Measurements from ENCODE around the gene CD109. TPM values are rescaled to one million over a fixed set of nuclear protein-coding genes. Genes with fewer than 3 reads are reported as not detected.
"Not testable (repeated sequence)": the region's sequence is repeated elsewhere in the genome, so short reads cannot be mapped to it uniquely, and the experiment has no call there.

The CD109 gene
- total RNA-seq, 1 experiment from 2014 or later, result 8.7 TPM

GRCh38 chr6:73679009-73679408 is 17.0 kb upstream of the CD109 start:
- POLR2A ChIA-PET (ENCODE audit: low non-redundant PET), result no interaction called here
- no peak for DNase-seq (ENCODE audit: low spot score)
- intact Hi-C loops (cut with micrococcal nuclease; ENCODE audit: unreplicated experiment), result loop anchor here (10.0 kb wide), 1 partner anchor 1536 kb away; no protein-coding TSS in a partner anchor
- Histone ChIP-seq H3K4me3 (ENCODE audit: low read depth, low read length, poor library complexity, severe bottlenecking) (no peak overlapping the region), H3K36me3 (ENCODE audit: insufficient read depth, low read length, poor library complexity, severe bottlenecking) (no peaks in the 10 kb centered on the region), H3K9me3 (ENCODE audit: low read depth, low read length, poor library complexity, severe bottlenecking) (no peaks in the 10 kb centered on the region), H3K4me1 (ENCODE audit: insufficient read depth, low read length, poor library complexity, severe bottlenecking) (no peaks in the 10 kb centered on the region), H3K27ac (ENCODE audit: low read depth, low read length, poor library complexity, severe bottlenecking) (no peak overlapping the region), H3K27me3 (replicated peaks; ENCODE audit: insufficient read depth, low read depth, low read length, poor library complexity) (no peaks in the 10 kb centered on the region)
- BruUV-seq (replicated peaks), result no TSS peak
- CTCF ChIA-PET, result no interaction called here
- TF ChIP-seq EZH2 (IDR thresholded peaks at IDR 0.05; ENCODE audit: borderline replicate concordance, low read depth, low read length, poor library complexity, severe bottlenecking), result no peak
- no peak for TF ChIP-seq CTCF (conservative IDR thresholded peaks at IDR 0.05; ENCODE audit: low read depth, low read length)

- H3K36me3 ChIP-seq (ENCODE audit: insufficient read depth, low read length, poor library complexity, severe bottlenecking); POLR2A ChIA-PET (ENCODE audit: low non-redundant PET); BruUV-seq (replicated peaks); H3K4me1 ChIP-seq (ENCODE audit: insufficient read depth, low read length, poor library complexity, severe bottlenecking); DNase-seq (ENCODE audit: low spot score); H3K27ac ChIP-seq (ENCODE audit: low read depth, low read length, poor library complexity, severe bottlenecking); H3K9me3 ChIP-seq (ENCODE audit: low read depth, low read length, poor library complexity, severe bottlenecking); H3K4me3 ChIP-seq (ENCODE audit: low read depth, low read length, poor library complexity, severe bottlenecking); H3K27me3 ChIP-seq (replicated peaks; ENCODE audit: insufficient read depth, low read depth, low read length, poor library complexity); CTCF ChIA-PET: not testable (repeated sequence)
- intact Hi-C loops (cut with micrococcal nuclease; ENCODE audit: unreplicated experiment), result loop anchor here (10.0 kb wide), 1 partner anchor 1535 kb away; no protein-coding TSS in a partner anchor
Measured at GRCh38 chr6:73679846-73680245, 16.2 kb upstream of the CD109 start.

GRCh38 chr6:73680289-73680918 is 15.6 kb upstream of the CD109 start:
- Histone ChIP-seq H3K27ac (ENCODE audit: low read depth, low read length, poor library complexity, severe bottlenecking) (no peak overlapping the region), H3K4me3 (ENCODE audit: low read depth, low read length, poor library complexity, severe bottlenecking) (no peak overlapping the region), H3K4me1 (ENCODE audit: insufficient read depth, low read length, poor library complexity, severe bottlenecking) (no peaks in the 10 kb centered on the region), H3K27me3 (replicated peaks; ENCODE audit: insufficient read depth, low read depth, low read length, poor library complexity) (no peaks in the 10 kb centered on the region), H3K36me3 (ENCODE audit: insufficient read depth, low read length, poor library complexity, severe bottlenecking) (no peaks in the 10 kb centered on the region), H3K9me3 (ENCODE audit: low read depth, low read length, poor library complexity, severe bottlenecking) (no peaks in the 10 kb centered on the region)
- ChIA-PET POLR2A (ENCODE audit: low non-redundant PET) (interaction anchor here (0.6 kb wide), 1 partner anchor 13 kb away, joined by 3 read pairs; no protein-coding TSS in a partner anchor), CTCF (interaction anchor here (0.6 kb wide), 1 partner anchor 11 kb away, joined by 3 read pairs; no protein-coding TSS in a partner anchor)
- intact Hi-C loops (cut with micrococcal nuclease; ENCODE audit: unreplicated experiment), result no loop called here
- TF ChIP-seq EZH2 (IDR thresholded peaks at IDR 0.05; ENCODE audit: borderline replicate concordance, low read depth, low read length, poor library complexity, severe bottlenecking) (no peak), CTCF (conservative IDR thresholded peaks at IDR 0.05; ENCODE audit: low read depth, low read length) (no peak)
- DNase-seq (ENCODE audit: low spot score), result no peak
- no TSS peak for BruUV-seq (replicated peaks)

GRCh38 chr6:73683574-73683973 is 12.4 kb upstream of the CD109 start:
- DNase-seq (ENCODE audit: low spot score); intact Hi-C loops (cut with micrococcal nuclease; ENCODE audit: unreplicated experiment); H3K9me3 ChIP-seq (ENCODE audit: low read depth, low read length, poor library complexity, severe bottlenecking); CTCF ChIA-PET; H3K27ac ChIP-seq (ENCODE audit: low read depth, low read length, poor library complexity, severe bottlenecking); H3K4me1 ChIP-seq (ENCODE audit: insufficient read depth, low read length, poor library complexity, severe bottlenecking); BruUV-seq (replicated peaks); H3K27me3 ChIP-seq (replicated peaks; ENCODE audit: insufficient read depth, low read depth, low read length, poor library complexity); H3K4me3 ChIP-seq (ENCODE audit: low read depth, low read length, poor library complexity, severe bottlenecking); POLR2A ChIA-PET (ENCODE audit: low non-redundant PET); H3K36me3 ChIP-seq (ENCODE audit: insufficient read depth, low read length, poor library complexity, severe bottlenecking): not testable (repeated sequence)

Measured in A673 (cell line).